ENCODE results near the gene EMC9. TPM values are rescaled to one million over a fixed set of nuclear protein-coding genes. Genes with fewer than 3 reads are reported as not detected.
A peak's percentile ranks its signal among the peaks of the same experiment; 100 is the strongest.

Gene EMC9
- total RNA-seq, 1 donor from 2014 or later = 14.0 TPM

DNA sequence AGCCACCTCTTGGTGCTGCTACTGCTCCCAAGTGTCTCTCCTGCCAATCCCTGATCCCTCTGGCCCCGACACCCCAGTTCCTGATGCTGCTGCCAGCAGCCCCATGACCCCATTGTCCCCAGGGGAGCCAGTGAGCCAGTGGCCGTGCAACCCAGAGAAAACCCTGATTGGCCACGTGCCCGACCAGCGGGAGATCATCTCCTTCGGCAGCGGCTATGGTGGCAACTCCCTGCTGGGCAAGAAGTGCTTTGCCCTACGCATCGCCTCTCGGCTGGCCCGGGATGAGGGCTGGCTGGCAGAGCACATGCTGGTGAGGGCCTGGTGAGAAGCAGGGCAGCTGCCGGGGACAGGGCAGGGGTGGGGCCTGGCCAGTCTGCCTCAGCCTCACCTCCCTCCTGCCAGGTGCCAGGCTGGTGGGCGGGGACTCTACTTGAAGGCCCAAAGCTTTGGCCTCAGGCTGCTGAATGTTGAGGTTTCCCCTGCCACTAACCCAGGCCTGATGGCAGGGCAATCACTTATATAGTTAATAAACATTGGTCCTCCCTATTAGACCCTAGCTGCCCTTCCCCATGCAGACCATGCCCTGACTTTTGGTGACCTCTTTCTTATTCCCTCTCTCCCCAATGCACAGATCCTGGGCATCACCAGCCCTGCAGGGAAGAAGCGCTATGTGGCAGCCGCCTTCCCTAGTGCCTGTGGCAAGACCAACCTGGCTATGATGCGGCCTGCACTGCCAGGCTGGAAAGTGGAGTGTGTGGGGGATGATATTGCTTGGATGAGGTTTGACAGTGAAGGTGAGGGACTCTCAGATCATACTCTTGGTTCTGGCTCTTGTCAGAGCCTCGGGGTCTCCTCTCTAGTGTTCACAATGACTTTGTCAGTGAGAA is 42.2 kb downstream of the EMC9 start:
- no peaks in the 10 kb centered on the region for H3K79me2 ChIP-seq (ENCODE audit: low read depth)
- no peak overlapping the region for H3K9ac ChIP-seq
- Mint-ChIP-seq H3K4me3 (no peak overlapping the region), H3K27ac (no peak overlapping the region), H3K9me3 (no peaks in the 10 kb centered on the region), H3K4me1 (peaks cover 13% of the 10 kb centered on the region), H3K27me3 (ENCODE audit: insufficient read depth, low read depth) (peaks cover 12% of the 10 kb centered on the region), H3K36me3 (no peaks in the 10 kb centered on the region)
- H3K4me1 ChIP-seq = peaks cover 10% of the 10 kb centered on the region
- TF ChIP-seq, protein P1, sequence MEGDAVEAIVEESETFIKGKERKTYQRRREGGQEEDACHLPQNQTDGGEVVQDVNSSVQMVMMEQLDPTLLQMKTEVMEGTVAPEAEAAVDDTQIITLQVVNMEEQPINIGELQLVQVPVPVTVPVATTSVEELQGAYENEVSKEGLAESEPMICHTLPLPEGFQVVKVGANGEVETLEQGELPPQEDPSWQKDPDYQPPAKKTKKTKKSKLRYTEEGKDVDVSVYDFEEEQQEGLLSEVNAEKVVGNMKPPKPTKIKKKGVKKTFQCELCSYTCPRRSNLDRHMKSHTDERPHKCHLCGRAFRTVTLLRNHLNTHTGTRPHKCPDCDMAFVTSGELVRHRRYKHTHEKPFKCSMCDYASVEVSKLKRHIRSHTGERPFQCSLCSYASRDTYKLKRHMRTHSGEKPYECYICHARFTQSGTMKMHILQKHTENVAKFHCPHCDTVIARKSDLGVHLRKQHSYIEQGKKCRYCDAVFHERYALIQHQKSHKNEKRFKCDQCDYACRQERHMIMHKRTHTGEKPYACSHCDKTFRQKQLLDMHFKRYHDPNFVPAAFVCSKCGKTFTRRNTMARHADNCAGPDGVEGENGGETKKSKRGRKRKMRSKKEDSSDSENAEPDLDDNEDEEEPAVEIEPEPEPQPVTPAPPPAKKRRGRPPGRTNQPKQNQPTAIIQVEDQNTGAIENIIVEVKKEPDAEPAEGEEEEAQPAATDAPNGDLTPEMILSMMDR (IDR thresholded peaks at IDR 0.05) = no peak
- TF ChIP-seq EZH2 (IDR thresholded peaks at IDR 0.05) = no peak
- TF ChIP-seq EZH2phosphoT487 (IDR thresholded peaks at IDR 0.05) = no peak
- no peak overlapping the region for H3K4me2 ChIP-seq
- DNase-seq (ENCODE audit: low spot score) = no peak
- no peaks in the 10 kb centered on the region for H3K27me3 ChIP-seq
- no peak overlapping the region for H2AFZ ChIP-seq (replicated peaks)
- H3K27ac ChIP-seq = no peak overlapping the region
- no peaks in the 10 kb centered on the region for H3K36me3 ChIP-seq
- peaks cover 12% of the 10 kb centered on the region for H3F3A ChIP-seq (ENCODE audit: low read depth)
- H4K20me1 ChIP-seq (ENCODE audit: low read depth) = no peaks in the 10 kb centered on the region
- no peaks in the 10 kb centered on the region for H3K9me3 ChIP-seq (ENCODE audit: low read depth)
- H3K4me3 ChIP-seq = no peak overlapping the region

DNA sequence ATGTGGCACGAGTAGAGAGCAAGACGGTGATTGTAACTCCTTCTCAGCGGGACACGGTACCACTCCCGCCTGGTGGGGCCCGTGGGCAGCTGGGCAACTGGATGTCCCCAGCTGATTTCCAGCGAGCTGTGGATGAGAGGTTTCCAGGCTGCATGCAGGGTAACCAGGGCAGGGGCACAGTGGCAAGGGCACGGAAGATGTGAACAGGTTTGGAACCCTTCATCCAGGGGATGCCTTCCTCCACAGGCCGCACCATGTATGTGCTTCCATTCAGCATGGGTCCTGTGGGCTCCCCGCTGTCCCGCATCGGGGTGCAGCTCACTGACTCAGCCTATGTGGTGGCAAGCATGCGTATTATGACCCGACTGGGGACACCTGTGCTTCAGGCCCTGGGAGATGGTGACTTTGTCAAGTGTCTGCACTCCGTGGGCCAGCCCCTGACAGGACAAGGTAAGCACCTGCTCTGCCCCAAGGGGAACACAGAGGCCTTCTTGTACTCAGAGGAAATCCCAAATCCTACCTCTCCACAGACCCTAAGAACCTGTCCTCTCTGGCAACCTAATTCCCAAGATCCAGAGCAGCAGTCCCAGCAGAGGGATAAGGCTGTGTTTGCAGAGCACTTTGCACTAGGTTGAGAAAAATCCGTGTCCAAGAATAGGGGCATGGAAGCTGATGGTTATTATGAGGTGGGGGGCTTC is 43.0 kb downstream of the EMC9 start:
- Mint-ChIP-seq H3K36me3 (no peaks in the 10 kb centered on the region), H3K4me3 (no peak overlapping the region), H3K27me3 (ENCODE audit: insufficient read depth, low read depth) (peaks cover 14% of the 10 kb centered on the region), H3K9me3 (no peaks in the 10 kb centered on the region), H3K27ac (no peak overlapping the region), H3K4me1 (peaks cover 16% of the 10 kb centered on the region)
- H3K79me2 ChIP-seq (ENCODE audit: low read depth) = no peaks in the 10 kb centered on the region
- DNase-seq (ENCODE audit: low spot score) = no peak
- H3F3A ChIP-seq (ENCODE audit: low read depth) = peaks cover 17% of the 10 kb centered on the region
- TF ChIP-seq EZH2 (IDR thresholded peaks at IDR 0.05) (no peak), EZH2phosphoT487 (IDR thresholded peaks at IDR 0.05) (no peak)
- TF ChIP-seq, protein P1 (IDR thresholded peaks at IDR 0.05) = no peak
- no peak overlapping the region for H3K4me3 ChIP-seq
- no peak overlapping the region for H3K4me2 ChIP-seq
- no peak overlapping the region for H3K27ac ChIP-seq
- no peaks in the 10 kb centered on the region for H3K36me3 ChIP-seq
- H2AFZ ChIP-seq (replicated peaks) = no peak overlapping the region
- no peaks in the 10 kb centered on the region for H4K20me1 ChIP-seq (ENCODE audit: low read depth)
- H3K27me3 ChIP-seq = no peaks in the 10 kb centered on the region
- H3K9me3 ChIP-seq (ENCODE audit: low read depth) = no peaks in the 10 kb centered on the region
- H3K4me1 ChIP-seq = peaks cover 10% of the 10 kb centered on the region
- H3K9ac ChIP-seq = no peak overlapping the region

DNA sequence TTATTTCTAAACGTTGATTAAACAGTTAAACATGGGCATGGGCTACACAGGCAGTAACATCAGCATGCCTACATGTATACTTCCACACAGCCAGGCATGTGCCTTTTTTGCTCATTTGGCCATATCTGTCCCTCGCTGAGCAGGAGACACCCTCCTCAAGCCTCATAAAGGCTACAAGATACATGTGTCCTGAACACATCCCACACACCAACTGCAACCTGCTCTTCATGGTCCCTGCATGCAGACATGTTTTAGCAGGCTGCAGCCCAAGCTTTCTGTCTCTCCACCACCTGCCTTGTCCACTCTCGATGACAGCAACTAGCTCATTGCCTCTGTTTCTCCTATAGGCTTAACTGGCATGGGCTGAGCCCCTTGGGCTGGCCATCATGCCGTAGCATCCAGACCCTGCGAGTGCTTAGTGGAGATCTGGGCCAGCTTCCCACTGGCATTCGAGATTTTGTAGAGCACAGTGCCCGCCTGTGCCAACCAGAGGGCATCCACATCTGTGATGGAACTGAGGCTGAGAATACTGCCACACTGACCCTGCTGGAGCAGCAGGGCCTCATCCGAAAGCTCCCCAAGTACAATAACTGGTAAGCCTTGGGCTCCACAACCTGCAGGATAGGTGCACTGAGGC is 44.7 kb downstream of the EMC9 start:
- Histone ChIP-seq H3K79me2 (ENCODE audit: low read depth) (no peaks in the 10 kb centered on the region), H3K9ac (no peak overlapping the region), H3K4me2 (no peak overlapping the region), H3K36me3 (no peaks in the 10 kb centered on the region), H3K4me3 (no peak overlapping the region), H3K27me3 (no peaks in the 10 kb centered on the region), H3F3A (ENCODE audit: low read depth) (peaks cover 24% of the 10 kb centered on the region), H3K27ac (no peak overlapping the region), H4K20me1 (ENCODE audit: low read depth) (no peaks in the 10 kb centered on the region), H3K4me1 (peaks cover 10% of the 10 kb centered on the region), H3K9me3 (ENCODE audit: low read depth) (no peaks in the 10 kb centered on the region), H2AFZ (replicated peaks) (no peak overlapping the region)
- Mint-ChIP-seq H3K27ac (no peak overlapping the region), H3K36me3 (no peaks in the 10 kb centered on the region), H3K4me3 (peak overlapping the region; percentile 30), H3K9me3 (no peaks in the 10 kb centered on the region), H3K27me3 (ENCODE audit: insufficient read depth, low read depth) (peaks cover 10% of the 10 kb centered on the region), H3K4me1 (peaks cover 22% of the 10 kb centered on the region)
- DNase-seq (ENCODE audit: low spot score) = no peak
- TF ChIP-seq EZH2 (IDR thresholded peaks at IDR 0.05) (no peak), EZH2phosphoT487 (IDR thresholded peaks at IDR 0.05) (no peak)
- TF ChIP-seq, protein P1 (IDR thresholded peaks at IDR 0.05) = no peak
